Stimulated activated naive CD4-positive, alpha-beta T cell (primary cell): ENCODE data around the gene FEN1.
A peak's percentile ranks its signal among the peaks of the same experiment; 100 is the strongest.

Experiments used
- DNase-seq, 6 experiments: peaks; one replicate each; lab custom pipeline; 2025; lab: John Stamatoyannopoulos, UW

FEN1 gene

GRCh38 chr11:61775606-61776554, 16.8 kb upstream of the FEN1 start:
- DNase-seq = no peak

GRCh38 chr11:61776561-61777075, 16.1 kb upstream of the FEN1 start:
- peak in 4 of 6 experiments; percentile 6 to 37 (median 23) for DNase-seq

- peak in 5 of 6 experiments; percentile 41 to 72 (median 52) for DNase-seq
These were observed 15.2 kb upstream of the FEN1 start for GRCh38 chr11:61777234-61778090.

GRCh38 chr11:61778357-61778886, 14.3 kb upstream of the FEN1 start:
- no peak for DNase-seq

GRCh38 chr11:61778920-61779650, 13.6 kb upstream of the FEN1 start:
- no peak for DNase-seq

- no peak for DNase-seq
These were observed 12.8 kb upstream of the FEN1 start for GRCh38 chr11:61779666-61780525.

- DNase-seq = no peak
These were observed 12.0 kb upstream of the FEN1 start for GRCh38 chr11:61780581-61781162.

GRCh38 chr11:61781585-61781984, 11.1 kb upstream of the FEN1 start:
- no peak for DNase-seq

- DNase-seq = no peak
These were observed 10.4 kb upstream of the FEN1 start for GRCh38 chr11:61782299-61782698.

- no peak for DNase-seq
These were observed 9.9 kb upstream of the FEN1 start for GRCh38 chr11:61782841-61783240.

GRCh38 chr11:61783717-61784505, 8.8 kb upstream of the FEN1 start:
- no peak for DNase-seq

- DNase-seq = no peak
These were observed 8.3 kb upstream of the FEN1 start for GRCh38 chr11:61784506-61784805.

GRCh38 chr11:61785837-61786402, 6.8 kb upstream of the FEN1 start:
- DNase-seq = no peak

- no peak for DNase-seq
These were observed 4.7 kb upstream of the FEN1 start for GRCh38 chr11:61787928-61788491.

GRCh38 chr11:61791737-61792309, 888 bp upstream of the FEN1 start:
- DNase-seq = peak in 3 of 6 experiments; percentile 31 to 35 (median 33)

GRCh38 chr11:61793083-61793828, 545 bp downstream of the FEN1 start:
- no peak for DNase-seq

- no peak for DNase-seq
These were observed 1.1 kb downstream of the FEN1 start for GRCh38 chr11:61793829-61794204.

- no peak for DNase-seq
These were observed 1.9 kb downstream of the FEN1 start for GRCh38 chr11:61794579-61794978.
